A204.1 (cell line): ENCODE data around the gene CDH12.
"Not testable (repeated sequence)": the region's sequence is repeated elsewhere in the genome, so short reads cannot be mapped to it uniquely, and the experiment has no call there.

ENCODE experiments used
- FAIRE-seq: peaks from 2 replicates; lab custom pipeline; 2012; peaks lifted over from hg19 to GRCh38; lab: Jason Lieb, UNC

CDH12 gene

DNA sequence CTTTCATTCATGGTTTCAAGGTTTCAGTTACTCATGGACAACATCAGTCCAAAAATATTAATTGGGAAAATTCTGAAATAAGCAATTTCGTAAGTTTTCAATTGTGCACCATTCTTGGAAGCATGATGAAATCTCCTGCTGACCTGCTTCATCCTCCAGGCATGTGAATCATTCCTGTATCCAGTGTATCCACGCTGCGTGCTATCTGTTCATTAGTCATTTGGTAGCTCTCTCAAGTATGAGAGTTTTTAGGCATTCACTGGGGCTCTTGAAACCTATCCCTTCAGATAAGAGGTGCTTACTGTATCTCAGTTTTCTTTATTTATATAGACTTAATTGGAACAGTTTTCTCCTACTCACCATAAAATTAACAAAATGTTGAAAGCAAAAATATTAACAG, 293.0 kb downstream of the CDH12 start:
- FAIRE-seq: no peak

DNA sequence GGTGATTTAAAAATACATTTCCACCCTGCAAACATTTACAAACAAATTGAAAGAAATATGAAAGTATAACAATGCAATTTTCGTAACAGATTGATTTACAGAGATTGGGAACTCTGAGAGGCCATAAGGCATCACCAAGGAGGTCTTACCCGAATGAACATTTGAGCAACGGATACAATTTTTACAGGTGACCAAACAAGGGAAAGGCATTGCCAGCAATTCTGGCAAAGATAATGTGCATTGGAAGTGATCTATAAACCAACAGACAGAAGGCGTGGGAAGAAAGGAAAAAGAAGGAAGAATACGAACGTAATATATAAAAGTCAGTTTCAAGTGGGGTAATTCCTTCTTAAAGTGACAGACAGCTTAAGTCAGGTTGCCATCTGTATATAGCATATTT, 295.9 kb downstream of the CDH12 start:
- FAIRE-seq: no peak

DNA sequence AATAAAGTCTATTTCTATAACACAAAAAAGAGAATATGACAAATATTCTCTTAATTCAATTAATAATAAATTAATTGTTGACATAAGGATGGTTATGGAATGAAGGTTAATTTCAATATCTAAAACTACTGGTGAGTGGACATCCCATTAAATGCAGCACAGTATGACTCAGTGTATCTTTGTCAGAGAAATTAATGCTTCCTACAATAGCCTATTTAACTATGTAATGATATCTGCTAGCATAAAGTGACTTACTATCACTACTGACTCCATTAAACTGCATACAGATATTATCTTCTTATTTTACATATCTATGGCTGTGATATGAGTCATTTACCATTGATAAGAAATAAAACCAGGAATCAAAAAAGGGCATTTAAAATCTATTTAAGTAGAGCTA, 298.7 kb downstream of the CDH12 start:
- FAIRE-seq: no peak

DNA sequence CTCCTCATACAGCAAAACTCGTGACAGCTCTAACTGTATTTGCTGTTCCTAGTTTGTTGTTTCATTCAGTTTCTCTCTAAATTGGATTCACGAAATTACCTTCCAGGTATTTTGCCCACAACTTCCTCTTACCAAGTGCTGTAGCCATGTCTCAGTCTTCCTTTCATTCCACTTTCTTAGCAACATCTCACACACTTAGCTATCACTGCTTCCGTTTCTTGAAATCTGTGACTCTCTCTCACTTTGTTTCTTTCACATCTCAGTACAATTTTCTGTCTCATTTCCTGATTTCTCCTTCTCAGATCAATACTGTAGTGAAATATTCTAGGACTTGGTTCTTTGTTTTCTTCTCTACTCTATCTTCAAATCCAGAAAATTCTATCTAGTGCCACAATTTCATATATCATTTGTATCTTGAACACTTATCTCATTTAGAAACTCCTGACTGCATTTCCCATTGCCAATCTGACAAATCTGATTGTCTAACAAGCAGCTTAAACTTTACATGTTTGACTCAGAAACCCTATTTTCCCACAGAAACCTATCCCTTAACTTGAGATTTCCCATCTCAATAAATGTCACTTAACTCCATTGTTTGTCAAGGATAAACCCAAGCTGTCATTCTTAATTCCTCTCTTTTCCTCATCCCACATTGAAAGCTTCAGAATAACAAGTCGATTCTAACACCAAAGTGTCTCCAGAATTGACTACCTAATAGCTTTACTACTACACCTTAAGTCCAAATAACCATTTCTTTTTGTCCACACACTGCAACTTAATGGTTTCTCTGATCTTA, 303.1 kb downstream of the CDH12 start:
- no peak for FAIRE-seq

DNA sequence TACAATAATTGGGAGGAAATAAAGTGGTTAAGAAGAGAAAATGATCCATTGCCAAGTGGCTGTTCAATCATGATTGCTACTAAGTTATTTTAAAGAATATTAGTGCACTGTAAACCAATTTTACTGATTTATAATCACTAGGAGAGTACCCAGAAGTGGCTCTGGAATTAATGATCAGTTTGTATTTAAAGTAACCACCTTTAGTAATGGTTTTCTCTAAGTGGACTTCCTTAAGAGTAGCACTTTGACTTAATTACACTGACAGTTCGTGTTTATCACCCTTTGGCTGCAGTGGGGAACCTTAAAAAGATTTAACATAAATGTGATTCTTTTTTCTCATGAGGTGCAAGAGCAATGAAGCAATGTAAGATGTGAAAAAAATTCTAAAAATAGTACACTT, 310.8 kb downstream of the CDH12 start:
- no peak for FAIRE-seq

DNA sequence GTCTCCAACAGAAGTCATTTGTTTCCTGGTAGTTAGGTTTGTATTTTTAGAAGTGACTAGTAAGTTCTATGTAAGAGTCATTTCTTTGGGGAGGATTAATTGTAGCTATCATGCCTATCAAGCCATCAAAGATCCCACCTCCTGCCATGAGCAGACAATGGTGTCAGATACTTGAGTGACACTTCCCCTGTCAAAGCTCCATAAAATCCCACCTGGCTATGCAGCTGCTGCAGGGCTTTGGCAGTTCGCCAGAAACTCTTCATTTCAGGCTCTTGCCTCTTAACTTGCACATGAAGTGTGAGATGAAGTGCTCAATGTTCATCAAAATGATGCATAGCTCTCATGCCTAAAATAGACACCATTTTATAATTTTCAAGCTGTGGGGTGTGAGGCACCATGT, 312.1 kb downstream of the CDH12 start:
- FAIRE-seq: no peak

DNA sequence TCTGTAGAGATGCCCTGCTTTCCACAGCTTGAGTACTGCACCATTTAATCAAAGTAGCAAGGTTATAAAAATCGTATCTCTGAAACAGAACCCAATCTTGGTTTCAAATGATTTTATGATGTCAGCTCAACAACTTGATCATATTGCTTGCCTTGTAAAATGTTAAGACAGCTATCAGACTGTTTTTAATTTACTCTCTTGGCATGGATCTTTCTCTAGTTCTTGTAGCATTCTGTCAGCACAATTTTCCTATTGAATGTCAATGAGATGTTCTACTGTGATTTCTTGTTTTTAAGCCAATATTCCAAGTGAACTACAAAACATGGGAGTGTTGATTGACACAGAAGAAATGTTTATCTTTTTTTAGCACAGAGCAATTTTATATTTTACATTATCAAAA, 313.4 kb downstream of the CDH12 start:
- FAIRE-seq: no peak

DNA sequence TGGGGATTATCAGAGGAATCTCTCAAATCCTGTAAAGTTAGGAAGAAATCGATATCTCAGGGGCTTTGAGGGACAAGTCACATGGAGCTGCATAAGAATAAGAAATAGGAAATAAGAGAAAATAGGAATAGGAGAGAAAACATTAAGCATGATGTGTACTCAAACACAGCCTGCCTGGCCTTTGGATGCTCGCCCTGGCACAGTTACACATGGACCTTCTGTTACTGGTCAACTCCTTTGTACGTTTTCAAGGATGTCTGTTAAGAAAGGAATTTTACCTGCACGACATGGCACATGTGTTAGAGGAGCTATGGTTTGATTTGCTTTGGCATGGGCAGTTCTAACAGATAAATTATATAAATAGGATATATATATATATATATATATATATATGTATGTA, 321.2 kb downstream of the CDH12 start:
- no peak for FAIRE-seq

DNA sequence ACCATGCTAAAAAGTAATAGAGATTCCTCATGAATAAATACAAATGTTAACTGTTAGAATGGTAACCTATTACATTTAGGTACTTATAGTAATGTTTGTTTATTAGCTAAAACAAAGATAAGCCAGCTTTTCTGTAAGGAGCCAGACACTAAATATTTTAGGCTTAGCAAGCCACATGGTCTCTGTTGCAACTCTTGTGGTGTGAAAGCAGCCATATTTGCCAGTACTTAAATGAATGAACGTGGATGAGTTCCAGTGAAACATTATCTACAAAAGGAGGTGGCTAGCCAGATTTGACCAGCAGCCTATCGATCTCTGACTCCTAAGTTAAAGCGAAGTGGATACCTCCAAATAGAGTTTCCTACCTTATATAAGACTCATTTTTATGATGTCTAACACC, 331.6 kb downstream of the CDH12 start:
- no peak for FAIRE-seq

DNA sequence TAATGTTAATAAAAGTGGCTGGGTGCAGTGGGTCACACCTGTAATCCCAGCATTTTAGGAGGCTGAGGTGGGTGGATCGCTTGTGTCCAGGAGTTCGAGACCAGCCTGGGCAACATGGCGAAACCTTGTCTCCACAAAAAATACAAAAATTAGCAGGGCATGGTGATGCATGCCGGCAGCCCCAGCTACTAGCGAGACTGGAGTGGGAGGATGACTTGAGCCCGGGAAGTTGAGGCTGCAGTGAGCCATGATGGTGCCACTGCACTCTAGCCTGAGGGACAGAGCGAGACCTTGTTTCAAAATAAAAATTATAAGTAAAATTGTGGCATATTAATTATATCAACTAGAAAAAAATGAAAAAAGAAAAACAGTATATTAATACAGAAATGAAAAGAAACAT, 336.6 kb downstream of the CDH12 start:
- not testable (repeated sequence) for FAIRE-seq

DNA sequence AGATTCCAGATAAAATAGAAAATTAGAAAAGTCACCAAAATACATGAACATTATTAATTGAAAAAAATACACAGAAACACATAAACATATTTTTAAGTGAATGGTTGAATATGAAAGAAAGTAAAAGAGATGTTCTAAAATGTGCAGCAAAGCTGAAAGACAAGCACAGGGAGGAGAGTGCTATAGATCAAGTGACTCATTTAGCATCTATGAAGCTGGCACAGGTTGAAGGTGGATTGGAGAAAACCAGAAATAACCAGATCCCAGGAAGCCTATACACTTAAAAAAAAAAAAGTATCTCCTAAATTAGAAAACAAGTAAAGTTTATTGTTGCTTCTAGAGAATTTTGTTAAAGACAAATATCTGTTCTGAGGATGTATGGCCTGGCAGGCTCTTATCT, 338.9 kb downstream of the CDH12 start:
- no peak for FAIRE-seq

DNA sequence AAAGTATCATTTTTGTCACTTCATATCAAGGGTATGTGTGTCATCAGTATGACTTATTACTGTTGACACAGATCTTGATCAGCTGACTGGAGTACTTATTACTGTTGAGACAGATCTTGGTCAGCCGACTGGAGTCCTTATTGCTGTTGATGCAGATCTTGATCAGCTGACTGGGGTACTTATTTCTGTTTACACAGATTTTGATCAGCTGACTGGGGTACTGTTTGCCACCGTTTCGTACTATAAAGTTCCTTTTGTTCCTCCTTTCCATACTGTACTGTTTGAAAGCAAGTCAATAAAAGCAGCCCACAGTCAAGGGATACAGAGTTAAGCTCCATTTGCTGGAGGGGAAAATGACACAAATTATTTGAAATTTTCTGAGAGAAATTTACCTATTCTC, 347.3 kb downstream of the CDH12 start:
- FAIRE-seq: no peak

DNA sequence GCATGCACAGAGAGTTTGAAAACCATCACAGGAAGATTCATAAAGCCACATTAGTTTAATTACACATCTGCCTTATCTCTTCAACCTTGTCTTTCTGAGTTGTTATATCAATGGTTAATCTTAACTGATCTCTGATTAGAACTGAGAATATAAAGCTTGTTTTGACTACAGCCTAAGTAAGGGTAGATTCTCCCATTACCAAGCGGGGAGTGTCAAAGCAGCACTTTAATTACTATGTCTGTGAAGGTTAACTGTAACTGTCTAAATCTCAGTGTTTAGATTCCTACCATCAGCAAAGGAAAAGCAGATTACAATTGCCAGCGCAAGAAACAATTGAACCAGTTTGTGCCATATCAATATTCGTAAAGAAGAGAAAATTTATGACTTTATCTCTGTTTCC, 348.7 kb downstream of the CDH12 start:
- FAIRE-seq: no peak

DNA sequence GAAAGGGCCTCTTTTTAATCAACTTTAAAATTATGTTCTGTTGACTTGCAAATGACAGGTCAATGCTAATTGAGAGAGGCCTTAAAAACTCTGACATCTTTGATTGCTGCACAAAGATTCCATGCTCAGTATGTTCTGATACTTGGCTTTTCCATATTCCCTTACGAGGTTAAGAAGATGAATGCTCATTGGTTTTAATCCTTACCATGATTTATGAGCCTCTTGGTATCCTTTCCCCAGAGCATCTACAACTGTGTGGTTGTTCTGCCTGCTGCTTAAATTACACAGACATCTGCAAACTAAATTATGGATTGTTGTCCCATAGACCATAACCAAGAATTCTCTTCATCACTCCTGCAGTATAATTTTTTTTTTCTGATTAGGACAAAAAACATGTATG, 352.6 kb downstream of the CDH12 start:
- no peak for FAIRE-seq

DNA sequence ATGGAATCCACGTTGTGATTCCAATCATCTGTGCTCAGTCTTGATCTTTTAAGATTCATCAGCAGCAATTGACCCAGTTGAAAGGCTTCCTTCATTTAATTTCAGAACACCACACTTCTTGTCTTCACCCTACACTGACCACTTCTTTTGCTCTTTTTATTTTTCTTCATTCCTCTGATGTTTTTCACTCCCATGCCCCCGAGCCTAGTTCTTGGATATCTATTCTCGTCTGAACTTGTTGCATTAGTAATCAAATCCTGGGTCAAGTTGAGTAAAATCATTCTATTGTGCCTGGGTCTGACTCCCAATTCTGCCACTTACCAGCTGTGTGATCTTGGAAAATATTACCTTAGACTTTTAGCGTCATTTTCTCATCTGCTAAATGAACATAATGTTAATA, 356.5 kb downstream of the CDH12 start:
- FAIRE-seq: no peak

DNA sequence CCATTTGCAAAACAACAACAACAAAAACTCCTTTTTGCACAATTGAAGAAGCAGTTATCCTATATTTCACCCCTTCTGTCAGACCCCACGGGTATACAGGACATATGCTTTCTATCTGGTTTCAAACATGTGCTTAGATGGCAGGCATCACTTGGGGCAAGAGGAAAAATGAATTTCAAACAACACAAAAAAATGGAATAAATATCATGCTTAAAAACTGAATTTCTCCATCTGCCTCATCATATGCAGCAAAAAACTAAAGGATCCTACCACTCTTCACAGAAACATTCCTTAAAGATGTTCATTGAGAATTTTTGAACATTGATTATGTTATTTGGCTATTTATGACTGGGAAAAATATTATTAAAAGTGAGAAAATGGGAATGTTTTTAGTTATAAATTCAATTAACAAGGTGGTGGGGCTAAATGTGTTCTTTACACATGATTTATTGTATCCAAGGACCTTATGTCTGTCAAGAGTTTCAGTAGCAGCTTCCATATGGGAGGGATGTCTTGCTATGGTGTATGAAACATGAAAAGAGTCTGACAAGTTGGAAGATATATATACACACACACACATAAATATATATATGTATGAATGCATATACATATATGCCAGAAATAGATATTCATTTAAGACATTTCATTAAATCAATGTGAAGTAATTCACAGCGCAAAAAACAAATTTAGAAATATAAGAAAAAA, 358.0 kb downstream of the CDH12 start:
- FAIRE-seq: no peak

DNA sequence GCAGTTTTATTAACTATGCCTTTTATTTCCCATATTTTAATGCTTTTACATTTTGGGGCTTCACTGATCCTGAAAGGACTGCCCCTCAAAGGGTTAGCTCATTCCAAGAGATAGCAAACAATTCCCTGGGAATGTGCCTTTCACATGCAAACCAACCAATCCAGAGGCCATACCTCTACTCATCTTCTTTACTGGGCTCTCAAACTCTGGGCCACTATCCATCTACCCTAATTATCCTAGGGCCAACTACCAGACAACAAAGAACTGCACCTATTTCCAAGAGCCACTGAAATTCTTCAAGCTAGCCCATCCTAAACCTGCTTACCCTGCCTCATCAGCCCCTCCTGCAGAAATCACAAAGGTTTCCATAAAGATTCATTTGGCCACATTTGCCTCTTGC, 364.7 kb downstream of the CDH12 start:
- no peak for FAIRE-seq

DNA sequence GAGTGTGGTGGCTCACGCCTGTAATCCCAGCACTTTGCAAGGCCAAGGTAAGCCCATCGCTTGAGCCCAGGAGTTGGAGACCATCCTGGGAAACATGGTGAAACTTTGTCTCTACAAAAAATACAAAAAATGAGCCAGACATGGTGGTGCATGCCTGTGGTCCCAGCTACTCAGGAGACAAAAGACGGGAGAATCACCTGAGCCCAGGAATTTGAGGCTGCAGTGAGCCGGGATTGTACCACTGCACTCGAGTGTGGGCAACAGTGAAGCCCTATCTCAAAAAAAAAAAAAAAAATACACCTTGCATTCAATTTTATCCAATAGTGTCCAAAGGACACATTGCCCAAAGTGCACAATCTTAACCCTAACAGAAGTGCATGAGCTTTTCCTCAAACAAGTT, 372.8 kb downstream of the CDH12 start:
- FAIRE-seq: no peak

DNA sequence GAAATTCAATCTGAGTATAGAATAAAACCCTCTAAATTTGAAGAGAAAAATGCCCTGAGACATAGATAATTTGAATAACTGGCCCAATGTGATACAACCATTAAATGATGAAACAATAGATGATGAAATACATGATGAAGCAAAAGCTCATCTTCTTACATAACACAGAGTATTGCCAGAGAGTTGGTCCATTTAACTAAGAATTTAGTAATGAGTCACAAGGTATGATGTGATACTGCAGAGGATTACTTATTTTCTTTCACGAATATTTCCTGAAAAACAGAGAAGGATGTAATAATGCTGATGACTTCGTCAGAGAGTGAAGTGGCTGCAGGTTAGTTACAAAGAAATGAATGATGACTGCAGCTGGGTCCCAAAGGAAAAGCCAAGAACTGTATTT, 379.3 kb downstream of the CDH12 start:
- no peak for FAIRE-seq

DNA sequence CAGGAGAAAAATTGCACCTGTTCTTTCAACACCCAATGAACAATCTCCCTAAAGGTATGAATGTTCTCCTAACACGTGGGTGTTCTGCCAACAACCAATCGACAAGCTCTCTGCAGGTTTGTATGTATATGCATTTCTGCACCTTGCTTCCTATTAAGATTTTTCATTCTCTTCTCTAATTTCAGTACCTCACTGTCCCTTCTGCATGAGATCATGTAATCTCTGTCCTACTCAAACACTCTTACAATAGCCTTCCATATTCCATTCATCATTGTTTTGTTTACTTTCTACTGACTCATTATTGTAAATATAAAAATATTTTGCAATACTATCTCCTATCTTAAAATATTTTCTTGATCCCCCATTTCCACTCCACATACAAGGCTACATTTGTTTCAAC, 382.0 kb downstream of the CDH12 start:
- no peak for FAIRE-seq

DNA sequence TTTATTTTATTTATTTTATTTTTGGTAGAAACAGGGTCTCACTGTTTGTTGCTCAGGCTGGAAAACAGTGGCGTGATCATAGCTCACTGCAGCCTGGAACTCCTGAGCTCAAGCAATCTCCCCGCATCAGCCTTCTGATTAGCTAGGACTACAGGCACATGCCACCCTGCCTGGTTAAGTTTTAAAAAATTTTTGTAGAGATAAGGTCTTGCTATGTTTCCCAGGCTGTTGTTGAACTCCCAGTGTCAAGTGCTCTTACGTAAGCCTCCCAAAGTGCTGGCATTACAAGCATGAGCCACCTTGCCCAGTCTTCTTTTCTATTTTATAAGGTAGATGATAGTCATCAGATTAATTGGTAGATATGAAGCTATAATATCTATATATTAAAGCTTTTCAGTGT, 382.7 kb downstream of the CDH12 start:
- FAIRE-seq: no peak

DNA sequence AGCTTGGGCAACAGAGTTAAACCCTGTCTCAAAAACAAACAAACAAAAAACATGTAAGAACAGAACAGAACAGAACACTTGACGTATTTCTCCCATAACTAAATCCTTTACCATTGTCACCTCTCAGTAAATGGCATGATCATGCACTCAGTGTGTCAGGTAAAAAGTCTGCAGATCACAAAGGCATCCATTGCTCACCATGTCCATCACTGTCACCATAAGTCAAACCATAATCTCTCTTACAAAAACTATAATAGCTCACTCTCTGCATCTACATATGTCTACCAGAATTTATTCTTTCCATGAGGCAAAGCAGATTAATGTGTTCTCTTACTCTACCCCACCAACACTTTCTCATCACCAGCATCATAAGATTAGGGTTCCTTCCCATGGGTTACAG, 387.5 kb downstream of the CDH12 start:
- no peak for FAIRE-seq

DNA sequence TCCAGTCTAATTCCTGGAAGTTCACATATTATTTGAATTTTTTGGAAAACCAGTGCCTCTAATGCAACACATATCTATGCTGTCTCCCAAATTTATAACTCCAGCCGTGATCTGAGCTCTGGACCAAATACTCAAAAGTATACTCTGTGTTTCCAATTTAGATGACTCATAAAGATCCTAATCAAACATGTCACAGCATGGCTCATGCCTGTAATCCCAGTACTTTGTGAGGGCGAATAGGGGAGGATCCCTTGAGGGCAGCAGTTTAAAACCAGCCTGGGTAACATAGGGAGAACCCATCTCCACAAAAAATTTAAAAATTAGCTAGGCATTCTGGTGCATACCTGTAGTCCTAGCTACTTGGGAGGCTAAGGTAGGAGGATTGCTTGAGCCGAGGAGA, 388.0 kb downstream of the CDH12 start:
- no peak for FAIRE-seq

DNA sequence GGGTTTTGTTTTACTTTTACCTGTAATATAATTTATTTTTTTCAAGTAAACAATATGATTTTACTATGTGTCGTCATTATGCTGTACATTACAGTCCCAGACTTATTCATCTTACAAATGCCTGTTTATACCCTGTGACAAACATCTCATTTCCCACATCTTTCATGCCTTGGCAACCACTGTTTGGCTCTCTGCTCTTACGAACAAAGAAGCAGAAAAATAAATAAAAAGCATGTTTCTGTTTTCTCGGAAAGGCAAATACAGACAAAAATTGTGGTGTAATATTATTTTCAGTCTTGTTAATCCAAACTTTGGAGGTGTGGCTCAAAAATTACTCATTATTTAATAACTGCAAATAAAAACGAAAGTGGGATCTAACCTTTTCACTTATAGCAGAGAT, 393.0 kb downstream of the CDH12 start:
- FAIRE-seq: no peak
